Lung (tissue), 12 donors: ENCODE results near the gene RBPJ. TPM values are rescaled to one million over a fixed set of nuclear protein-coding genes. Genes with fewer than 3 reads are reported as not detected.

Source experiments
- ATAC-seq: fragments of 200-7000 bp; cut with Tn5 transposase; one replicate; pipeline ENCODE4 v1.9.1; 2020; ENCODE audit warnings: moderate number of reproducible peaks; ENCODE audit not compliant: insufficient read depth, low FRiP score
- DNase-seq, 3 donors: peaks; one replicate each; pipeline ENCODE4 v3.0.0-alpha.2; 2013 to 2017
- H3K27ac ChIP-seq, 2 donors: one replicate each; pipeline ENCODE4 v1.5.1; 2013; ENCODE audit warnings: mild to moderate bottlenecking in 2 of 2, moderate library complexity in 2 of 2, control low read depth in 1 of 2, inconsistent platforms in 1 of 2, low read depth in 1 of 2, low read length in 1 of 2
- H3K27me3 ChIP-seq, 3 donors: one replicate each; pipeline ENCODE4 v1.5.1; 2013; ENCODE audit warnings: low read length in 2 of 3; ENCODE audit not compliant: control insufficient read depth in 3 of 3, insufficient read depth in 3 of 3
- H3K36me3 ChIP-seq, 4 donors: one replicate each; pipeline ENCODE4 v1.5.1; 2013; ENCODE audit warnings: low read length in 4 of 4, mild to moderate bottlenecking in 1 of 4, moderate library complexity in 1 of 4; ENCODE audit not compliant: control insufficient read depth in 4 of 4, insufficient read depth in 4 of 4
- H3K4me1 ChIP-seq, 5 donors: one replicate each; pipeline ENCODE4 v1.5.1; 2013; ENCODE audit warnings: low read length in 5 of 5, mild to moderate bottlenecking in 2 of 5, moderate library complexity in 1 of 5; ENCODE audit not compliant: control insufficient read depth in 5 of 5, insufficient read depth in 5 of 5
- H3K4me3 ChIP-seq: one replicate; pipeline ENCODE4 v1.5.1; 2013; ENCODE audit warnings: mild to moderate bottlenecking, control low read depth, moderate library complexity
- H3K9ac ChIP-seq, 2 donors: one replicate each; pipeline ENCODE4 v1.5.1; 2013; ENCODE audit warnings: low read length in 2 of 2, control low read depth in 1 of 2; ENCODE audit not compliant: insufficient read depth in 1 of 2
- H3K9me3 ChIP-seq, 4 donors: one replicate each; pipeline ENCODE4 v1.5.1; 2013; ENCODE audit warnings: low read length in 3 of 4, mild to moderate bottlenecking in 1 of 4, moderate library complexity in 1 of 4; ENCODE audit not compliant: control insufficient read depth in 4 of 4, insufficient read depth in 3 of 4
- WGBS, 2 donors: extraction: QIAGEN DNeasy Blood & Tissue Kit; methylation state at CpG; one replicate each; pipeline ENCODE4 v1.1.7; 2013; 5-methylcytosine and 5-hydroxymethylcytosine counted together
- polyA plus RNA-seq, 2 donors: library from polyadenylated mRNA; stranded (reverse); fragments of 200-250 nt; gene quantifications; one replicate each; pipeline ENCODE4 v1.2.1, GENCODE V29; 2013
- total RNA-seq, 2 donors: library from RNA; depleted of rRNA in 1 of 2; stranded (reverse); fragments of >200 nt in 1 of 2; gene quantifications; one replicate each; pipeline ENCODE4 v1.2.1, GENCODE V29; 2014 to 2021
- TF ChIP-seq, protein P1 (sequence below): IDR thresholded peaks from 2 replicates; pipeline ENCODE4 v1.5.1; 2012; ENCODE audit warnings: mild to moderate bottlenecking; ENCODE audit errors: control extremely low read depth, extremely low read depth
- donor health status: control.
- donor health status: control.
- donor health status: Bipolar disorder and iron deficiency.
- donor health status: healthy.
- donor health status: DM: yes; HTN: yes; CAD: no.

The RBPJ gene
- total and polyA plus RNA-seq, 4 donors: 39.1 to 130 (median 58.9) TPM

GRCh38 chr4:26299254-26299882 is 21.4 kb upstream of the RBPJ start:
- 80 to 87% methylated on average over 9 of the region's 9 CpGs for WGBS, 2 donors
- Histone ChIP-seq H3K36me3 (no peaks in the 10 kb centered on the region), H3K9me3 (no peaks in the 10 kb centered on the region), H3K27ac (no peak overlapping the region), H3K4me1 (peaks cover 0 to 27% (median 14%) of the 10 kb centered on the region in 5 donors), H3K9ac (no peak overlapping the region), H3K4me3 (no peak overlapping the region), H3K27me3 (no peaks in the 10 kb centered on the region)
- TF ChIP-seq, protein P1, sequence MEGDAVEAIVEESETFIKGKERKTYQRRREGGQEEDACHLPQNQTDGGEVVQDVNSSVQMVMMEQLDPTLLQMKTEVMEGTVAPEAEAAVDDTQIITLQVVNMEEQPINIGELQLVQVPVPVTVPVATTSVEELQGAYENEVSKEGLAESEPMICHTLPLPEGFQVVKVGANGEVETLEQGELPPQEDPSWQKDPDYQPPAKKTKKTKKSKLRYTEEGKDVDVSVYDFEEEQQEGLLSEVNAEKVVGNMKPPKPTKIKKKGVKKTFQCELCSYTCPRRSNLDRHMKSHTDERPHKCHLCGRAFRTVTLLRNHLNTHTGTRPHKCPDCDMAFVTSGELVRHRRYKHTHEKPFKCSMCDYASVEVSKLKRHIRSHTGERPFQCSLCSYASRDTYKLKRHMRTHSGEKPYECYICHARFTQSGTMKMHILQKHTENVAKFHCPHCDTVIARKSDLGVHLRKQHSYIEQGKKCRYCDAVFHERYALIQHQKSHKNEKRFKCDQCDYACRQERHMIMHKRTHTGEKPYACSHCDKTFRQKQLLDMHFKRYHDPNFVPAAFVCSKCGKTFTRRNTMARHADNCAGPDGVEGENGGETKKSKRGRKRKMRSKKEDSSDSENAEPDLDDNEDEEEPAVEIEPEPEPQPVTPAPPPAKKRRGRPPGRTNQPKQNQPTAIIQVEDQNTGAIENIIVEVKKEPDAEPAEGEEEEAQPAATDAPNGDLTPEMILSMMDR: no peak
- DNase-seq: peak in 1 of 3 donors; percentile 28
- ATAC-seq: no peak

- H3K4me1 ChIP-seq: peaks cover 0 to 27% (median 14%) of the 10 kb centered on the region in 5 donors
Measured at GRCh38 chr4:26300314-26301307, 20.2 kb upstream of the RBPJ start.

GRCh38 chr4:26302031-26302899 is 18.5 kb upstream of the RBPJ start:
- Histone ChIP-seq H3K4me1 (peaks cover 0 to 27% (median 14%) of the 10 kb centered on the region in 5 donors), H3K9ac (no peak overlapping the region), H3K9me3 (no peaks in the 10 kb centered on the region), H3K36me3 (no peaks in the 10 kb centered on the region), H3K4me3 (no peak overlapping the region), H3K27me3 (no peaks in the 10 kb centered on the region), H3K27ac (no peak overlapping the region)
- 58 to 81% methylated on average over 5 of the region's 5 CpGs for WGBS, 2 donors
- DNase-seq (no peak), ATAC-seq (no peak)
- TF ChIP-seq, protein P1: no peak

More at GRCh38 chr4:26300314-26301307, 20.2 kb upstream of the RBPJ start:
- Histone ChIP-seq H3K27me3 (no peaks in the 10 kb centered on the region), H3K36me3 (no peaks in the 10 kb centered on the region), H3K9me3 (no peaks in the 10 kb centered on the region), H3K27ac (no peak overlapping the region), H3K9ac (no peak overlapping the region), H3K4me3 (no peak overlapping the region)
- ATAC-seq: no peak
- TF ChIP-seq, protein P1: no peak
- 74 to 87% methylated on average over 8 of the region's 8 CpGs for WGBS, 2 donors
- no peak for DNase-seq
